ENCODE measurements around the gene ZNF428.

GRCh38 chr19:43616306-43616705, 3.1 kb downstream of the ZNF428 start:
- TF ChIP-seq POLR2AphosphoS5 (IDR thresholded peaks at IDR 0.05; ENCODE audit: low read depth, low read length) (no peak), ATF3 (IDR thresholded peaks at IDR 0.05) (no peak), EZH2 (IDR thresholded peaks at IDR 0.05) (no peak), CTCF (IDR thresholded peaks at IDR 0.05 in 2 of 3, conservative IDR thresholded peaks at IDR 0.05 in 1 of 3; ENCODE audit: borderline replicate concordance in 1 of 3, insufficient read depth in 1 of 3, low read depth in 2 of 3, low read length in 2 of 3) (no peak), YY1 (IDR thresholded peaks at IDR 0.05; ENCODE audit: extremely low read depth, insufficient replicate concordance, low read depth, low read length) (no peak), SIN3A (IDR thresholded peaks at IDR 0.05; ENCODE audit: low read depth) (no peak), SP1 (IDR thresholded peaks at IDR 0.05; ENCODE audit: low read depth) (no peak), REST (IDR thresholded peaks at IDR 0.05; ENCODE audit: low read depth) (no peak), FOSL1 (IDR thresholded peaks at IDR 0.05; ENCODE audit: low read depth) (no peak), CEBPB (IDR thresholded peaks at IDR 0.05; ENCODE audit: low read depth) (no peak), MAX (IDR thresholded peaks at IDR 0.05) (no peak)

All from HCT116 (cell line).